HEK293 (cell line): ENCODE measurements around the gene SH3YL1.

ENCODE experiments used
- CTCF ChIA-PET: fragments of 350-600 bp; formaldehyde crosslinking; extraction: SDS; loops from one replicate; lab custom pipeline; 2021; ENCODE audit warnings: antibody characterized with exemption; lab: Yijun Ruan, JAX
- POLR2A ChIA-PET: fragments of 300-600 bp; formaldehyde crosslinking; extraction: SDS; loops from one replicate; lab custom pipeline; 2020; ENCODE audit warnings: antibody characterized with exemption, inconsistent platforms; lab: Yijun Ruan, JAX
- H3K27ac ChIP-seq: fragments of 200-500 bp; sonication (Bioruptor generic); 2 replicates; pipeline ENCODE4 v1.5.1; 2014; ENCODE audit warnings: low read depth, low read length, control low read depth, inconsistent platforms; ENCODE audit errors: extremely low read depth
- H3K36me3 ChIP-seq, 2 experiments: fragments of 200-500 bp in 1 of 2; sonication (Bioruptor generic) in 1 of 2; 1 replicate in 1 of 2; 2 replicates in 1 of 2; pipeline ENCODE4 v1.5.1; 2014 to 2017; ENCODE audit warnings: inconsistent platforms in 2 of 2, low read length in 2 of 2; ENCODE audit not compliant: control insufficient read depth in 2 of 2, insufficient read depth in 1 of 2
- H3K4me1 ChIP-seq: fragments of 200-500 bp; sonication (Bioruptor generic); 2 replicates; pipeline ENCODE4 v1.5.1; 2014; ENCODE audit warnings: mild to moderate bottlenecking, low read length, inconsistent platforms; ENCODE audit not compliant: control insufficient read depth, insufficient read depth
- H3K4me3 ChIP-seq: 2 replicates; pipeline ENCODE4 v1.5.1; 2011; ENCODE audit warnings: low read depth, mild to moderate bottlenecking, control low read depth, low read length, moderate library complexity
- H3K9me3 ChIP-seq: fragments of 200-500 bp; sonication (Bioruptor generic); 2 replicates; pipeline ENCODE4 v1.5.1; 2014; ENCODE audit warnings: low read depth, low read length, inconsistent platforms; ENCODE audit not compliant: control insufficient read depth, insufficient read depth
- HOXA7 ChIP-seq: sonication (generic); formaldehyde crosslinking; IDR thresholded peaks from 2 replicates; pipeline ENCODE4 v1.8.1; 2022; ENCODE audit warnings: missing genetic modification reagents, borderline replicate concordance
- MYNN ChIP-seq: fragments of 450-650 bp; formaldehyde crosslinking; IDR thresholded peaks from 2 replicates; pipeline ENCODE4 v1.5.1; 2016; ENCODE audit warnings: missing biosample characterization, missing genetic modification characterization, borderline replicate concordance
- PRDM4 ChIP-seq: fragments of 450-650 bp; formaldehyde crosslinking; IDR thresholded peaks from 2 replicates; pipeline ENCODE4 v1.5.1; 2017; ENCODE audit warnings: missing biosample characterization, missing genetic modification characterization
- PRDM6 ChIP-seq: fragments of 450-650 bp; formaldehyde crosslinking; IDR thresholded peaks from 2 replicates; pipeline ENCODE4 v1.5.1; 2017; ENCODE audit warnings: missing biosample characterization, missing genetic modification characterization
- REST ChIP-seq: fragments of 450-650 bp; formaldehyde crosslinking; IDR thresholded peaks from 2 replicates; pipeline ENCODE4 v1.5.1; 2016; ENCODE audit warnings: missing biosample characterization, missing genetic modification characterization
- YY1 ChIP-seq: fragments of 450-650 bp; formaldehyde crosslinking; IDR thresholded peaks from 2 replicates; pipeline ENCODE4 v1.5.1; 2018; ENCODE audit warnings: missing biosample characterization, missing genetic modification characterization
- ZBTB11 ChIP-seq: fragments of 450-650 bp; formaldehyde crosslinking; conservative IDR thresholded peaks from 2 replicates; pipeline ENCODE4 v1.5.1; 2016; ENCODE audit warnings: low read depth, missing biosample characterization, missing genetic modification characterization
- ZBTB21 ChIP-seq: fragments of 450-650 bp; formaldehyde crosslinking; IDR thresholded peaks from 2 replicates; pipeline ENCODE4 v1.5.1; 2017; ENCODE audit warnings: missing biosample characterization, missing genetic modification characterization
- ZNF148 ChIP-seq: fragments of 450-650 bp; formaldehyde crosslinking; IDR thresholded peaks from 2 replicates; pipeline ENCODE4 v1.5.0; 2017; ENCODE audit warnings: missing biosample characterization, missing genetic modification characterization, borderline replicate concordance
- ZNF184 ChIP-seq: fragments of 450-650 bp; IDR thresholded peaks from 2 replicates; pipeline ENCODE4 v1.5.1; 2018; ENCODE audit warnings: missing biosample characterization, mild to moderate bottlenecking, missing genetic modification characterization
- ZNF211 ChIP-seq: fragments of 450-650 bp; formaldehyde crosslinking; IDR thresholded peaks from 2 replicates; pipeline ENCODE4 v1.5.1; 2016; ENCODE audit warnings: low read depth, missing biosample characterization, missing genetic modification characterization
- ZNF366 ChIP-seq: fragments of 450-650 bp; formaldehyde crosslinking; conservative IDR thresholded peaks from 2 replicates; pipeline ENCODE4 v1.5.1; 2016; ENCODE audit warnings: missing biosample characterization, missing genetic modification characterization
- ZNF394 ChIP-seq: fragments of 450-650 bp; formaldehyde crosslinking; IDR thresholded peaks from 2 replicates; pipeline ENCODE4 v1.5.1; 2016; ENCODE audit warnings: missing biosample characterization, missing genetic modification characterization, mild to moderate bottlenecking, moderate library complexity, borderline replicate concordance
- ZNF501 ChIP-seq: fragments of 450-650 bp; formaldehyde crosslinking; IDR thresholded peaks from 2 replicates; pipeline ENCODE4 v1.5.1; 2016; ENCODE audit warnings: missing biosample characterization, missing genetic modification characterization
- ZNF529 ChIP-seq: fragments of 450-650 bp; formaldehyde crosslinking; IDR thresholded peaks from 2 replicates; pipeline ENCODE4 v1.5.1; 2017; ENCODE audit warnings: missing genetic modification characterization, missing biosample characterization; ENCODE audit not compliant: insufficient replicate concordance
- ZNF548 ChIP-seq: fragments of 450-650 bp; formaldehyde crosslinking; IDR thresholded peaks from 2 replicates; pipeline ENCODE4 v1.5.1; 2016; ENCODE audit warnings: missing biosample characterization, missing genetic modification characterization
- ZNF558 ChIP-seq: fragments of 450-650 bp; formaldehyde crosslinking; IDR thresholded peaks from 2 replicates; pipeline ENCODE4 v1.5.1; 2016; ENCODE audit warnings: missing biosample characterization, missing genetic modification characterization
- ZNF571 ChIP-seq: fragments of 450-650 bp; formaldehyde crosslinking; IDR thresholded peaks from 2 replicates; pipeline ENCODE4 v1.5.0; 2017; ENCODE audit warnings: missing biosample characterization, missing genetic modification characterization
- ZNF624 ChIP-seq: fragments of 450-650 bp; formaldehyde crosslinking; IDR thresholded peaks from 2 replicates; pipeline ENCODE4 v1.5.1; 2017; ENCODE audit warnings: missing biosample characterization, missing genetic modification characterization
- ZNF639 ChIP-seq: fragments of 450-650 bp; formaldehyde crosslinking; IDR thresholded peaks from 2 replicates; pipeline ENCODE4 v1.5.1; 2016; ENCODE audit warnings: missing biosample characterization, missing genetic modification characterization
- ZNF692 ChIP-seq: fragments of 450-650 bp; formaldehyde crosslinking; IDR thresholded peaks from 2 replicates; pipeline ENCODE4 v1.5.1; 2016; ENCODE audit warnings: missing biosample characterization, missing genetic modification characterization

The SH3YL1 gene

GRCh38 chr2:185221-185620, 78.6 kb downstream of the SH3YL1 start (continued):
- TF ChIP-seq ZBTB21 (tag by site-specific recombination): no peak
- TF ChIP-seq MYNN: no peak
- TF ChIP-seq ZNF692: no peak
- TF ChIP-seq HOXA7 (CRISPR knock-in tag): no peak
- TF ChIP-seq ZNF639: no peak
- no peak for TF ChIP-seq ZNF148 (tag by site-specific recombination)
- no peak for TF ChIP-seq ZNF558 (tag by site-specific recombination)
- no peak for TF ChIP-seq ZNF624 (tag by site-specific recombination)
- TF ChIP-seq ZNF501 (tag by site-specific recombination): no peak
- no peak for TF ChIP-seq ZNF394
- TF ChIP-seq, all 188 proteins: peak for 0

- Histone ChIP-seq H3K9me3 (no peaks in the 10 kb centered on the region), H3K4me3 (no peak overlapping the region), H3K4me1 (no peaks in the 10 kb centered on the region), H3K36me3 (no peaks in the 10 kb centered on the region), H3K27ac (no peak overlapping the region)
- ChIA-PET CTCF (no interaction called here), POLR2A (no interaction called here)
- TF ChIP-seq PRDM4 (tag by site-specific recombination): no peak
- no peak for TF ChIP-seq YY1 (tag by site-specific recombination)
- no peak for TF ChIP-seq ZNF366 (tag by site-specific recombination)
- TF ChIP-seq ZNF529 (tag by site-specific recombination): no peak
- TF ChIP-seq ZNF211 (tag by site-specific recombination): no peak
- no peak for TF ChIP-seq ZNF184 (tag by site-specific recombination)
- no peak for TF ChIP-seq ZBTB11 (tag by site-specific recombination)
- no peak for TF ChIP-seq ZNF571 (tag by site-specific recombination)
- no peak for TF ChIP-seq PRDM6
- no peak for TF ChIP-seq ZNF548 (tag by site-specific recombination)
- no peak for TF ChIP-seq REST (tag by site-specific recombination)
These were observed 79.1 kb downstream of the SH3YL1 start for GRCh38 chr2:184695-185094.
